ENCODE results near the gene SIGLEC14. TPM values are rescaled to one million over a fixed set of nuclear protein-coding genes. Genes with fewer than 3 reads are reported as not detected.

The SIGLEC14 gene
- total RNA-seq, 4 donors from 2014 or later = 2.2 to 6.0 TPM; not detected in 2

DNA sequence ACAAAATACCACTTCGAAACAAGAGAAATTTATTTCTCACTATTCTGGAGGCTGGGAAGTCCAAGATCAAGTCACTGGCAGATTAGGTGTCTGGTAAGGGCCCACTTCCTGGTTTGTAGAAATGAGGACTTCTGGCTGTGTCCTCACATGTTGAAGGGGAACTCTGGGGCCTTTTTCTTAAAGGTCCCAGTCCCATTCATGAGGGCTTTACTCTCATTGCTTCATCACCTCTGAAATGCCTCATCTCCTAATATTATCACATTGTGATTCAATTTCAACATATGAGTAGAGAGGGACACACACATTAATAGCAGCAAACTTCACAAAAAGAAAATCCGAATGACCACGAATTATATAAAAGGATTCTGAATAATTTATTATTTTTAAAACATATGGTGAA is 21.6 kb upstream of the SIGLEC14 start:
- Histone ChIP-seq H3K36me3 (no peaks in the 10 kb centered on the region), H3K27me3 (peaks cover 40% of the 10 kb centered on the region), H3K4me1 (no peaks in the 10 kb centered on the region), H3K4me3 (no peak overlapping the region), H3K27ac (no peak overlapping the region), H3K9me3 (no peaks in the 10 kb centered on the region)
- TF ChIP-seq, protein P1, sequence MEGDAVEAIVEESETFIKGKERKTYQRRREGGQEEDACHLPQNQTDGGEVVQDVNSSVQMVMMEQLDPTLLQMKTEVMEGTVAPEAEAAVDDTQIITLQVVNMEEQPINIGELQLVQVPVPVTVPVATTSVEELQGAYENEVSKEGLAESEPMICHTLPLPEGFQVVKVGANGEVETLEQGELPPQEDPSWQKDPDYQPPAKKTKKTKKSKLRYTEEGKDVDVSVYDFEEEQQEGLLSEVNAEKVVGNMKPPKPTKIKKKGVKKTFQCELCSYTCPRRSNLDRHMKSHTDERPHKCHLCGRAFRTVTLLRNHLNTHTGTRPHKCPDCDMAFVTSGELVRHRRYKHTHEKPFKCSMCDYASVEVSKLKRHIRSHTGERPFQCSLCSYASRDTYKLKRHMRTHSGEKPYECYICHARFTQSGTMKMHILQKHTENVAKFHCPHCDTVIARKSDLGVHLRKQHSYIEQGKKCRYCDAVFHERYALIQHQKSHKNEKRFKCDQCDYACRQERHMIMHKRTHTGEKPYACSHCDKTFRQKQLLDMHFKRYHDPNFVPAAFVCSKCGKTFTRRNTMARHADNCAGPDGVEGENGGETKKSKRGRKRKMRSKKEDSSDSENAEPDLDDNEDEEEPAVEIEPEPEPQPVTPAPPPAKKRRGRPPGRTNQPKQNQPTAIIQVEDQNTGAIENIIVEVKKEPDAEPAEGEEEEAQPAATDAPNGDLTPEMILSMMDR (IDR thresholded peaks at IDR 0.05) = no peak
- TF ChIP-seq POLR2AphosphoS5 (IDR thresholded peaks at IDR 0.05) = no peak
- TF ChIP-seq POLR2A (IDR thresholded peaks at IDR 0.05) = no peak
- no peak for TF ChIP-seq EP300 (IDR thresholded peaks at IDR 0.05; ENCODE audit: low read depth)
- no peak for DNase-seq
- intact Hi-C loops (cut with DNase I; ENCODE audit: low total_unique reads) = loop anchor here (10.0 kb wide), 1 partner anchor 57 kb away; the partner anchor contains the start of gene HAS1
- in situ Hi-C loops (cut with MboI; ENCODE audit: low pct_ligation_motif_present in 1 of 4, low pct_unique_long_range_greater_than_20kb in 1 of 4, low sequenced_read_pairs in 3 of 4) = loop anchor here in 2 of 4 donors (25.0 kb wide), 2 partner anchors 181 to 206 kb away; partner anchors contain the start of genes CEACAM18 (in 1 of the 2) and SIGLEC8 (in 1 of the 2)
- 0 to 57% methylated on average over 1 to 3 of the region's 3 CpGs for WGBS, 2 donors (ENCODE audit: low coverage in 1 of 2)

DNA sequence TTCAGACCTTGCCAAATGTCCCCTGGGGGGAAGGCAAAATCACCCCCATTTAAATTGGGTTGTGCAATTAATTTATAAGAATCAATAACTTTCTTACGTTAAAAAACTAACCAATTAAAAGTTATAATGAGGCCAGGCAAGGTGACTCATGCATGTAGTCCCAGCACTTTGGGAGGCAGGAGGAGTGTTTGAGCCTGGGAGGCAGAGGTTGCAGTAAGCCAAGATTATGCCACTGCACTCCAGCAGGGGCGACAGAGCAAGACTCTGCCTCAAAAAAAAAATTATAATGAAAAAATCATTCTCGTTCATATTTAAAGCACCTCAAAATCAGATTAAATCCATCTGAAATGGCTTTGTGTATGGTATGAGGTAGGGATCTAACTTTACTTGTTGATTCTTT is 18.4 kb upstream of the SIGLEC14 start:
- Histone ChIP-seq H3K27me3 (peaks cover 31% of the 10 kb centered on the region), H3K9me3 (no peaks in the 10 kb centered on the region), H3K4me1 (no peaks in the 10 kb centered on the region), H3K27ac (no peak overlapping the region), H3K36me3 (no peaks in the 10 kb centered on the region), H3K4me3 (no peak overlapping the region)
- in situ Hi-C loops (cut with MboI; ENCODE audit: low pct_ligation_motif_present in 1 of 4, low pct_unique_long_range_greater_than_20kb in 1 of 4, low sequenced_read_pairs in 3 of 4) = loop anchor here in 2 of 4 donors (25.0 kb wide), 2 partner anchors 178 to 203 kb away; partner anchors contain the start of genes CEACAM18 (in 1 of the 2) and SIGLEC8 (in 1 of the 2)
- WGBS, 2 donors (ENCODE audit: low coverage in 1 of 2) = 66 to 70% methylated on average over 3 of the region's 3 CpGs
- intact Hi-C loops (cut with DNase I; ENCODE audit: low total_unique reads) = loop anchor here (10.0 kb wide), 1 partner anchor 60 kb away; the partner anchor contains the start of gene HAS1
- DNase-seq = no peak
- TF ChIP-seq POLR2AphosphoS5 (IDR thresholded peaks at IDR 0.05) = no peak
- no peak for TF ChIP-seq POLR2A (IDR thresholded peaks at IDR 0.05)
- no peak for TF ChIP-seq EP300 (IDR thresholded peaks at IDR 0.05; ENCODE audit: low read depth)
- TF ChIP-seq, protein P1 (IDR thresholded peaks at IDR 0.05) = no peak

DNA sequence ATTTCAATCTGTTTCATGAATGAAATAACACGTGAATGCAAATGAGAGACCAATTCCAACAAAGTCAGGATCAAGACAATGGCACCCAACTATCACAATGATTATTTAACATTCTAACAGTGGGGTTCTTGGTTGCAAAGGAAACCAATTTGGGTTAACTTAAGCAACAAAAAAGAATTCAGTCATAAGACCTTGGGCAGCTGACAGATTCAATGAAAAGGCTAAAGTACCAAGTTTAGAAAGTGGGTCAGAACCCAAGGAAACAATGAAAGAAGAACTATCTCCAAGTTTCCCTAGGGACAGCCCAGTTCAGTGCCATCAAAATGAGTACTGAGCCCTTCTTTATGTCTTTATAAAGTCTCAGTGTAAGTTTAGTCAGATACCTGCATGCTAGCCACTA is 17.5 kb upstream of the SIGLEC14 start:
- intact Hi-C loops (cut with DNase I; ENCODE audit: low total_unique reads) = loop anchor here (10.0 kb wide), 1 partner anchor 61 kb away; the partner anchor contains the start of gene HAS1
- no peaks in the 10 kb centered on the region for H3K9me3 ChIP-seq
- no peak for DNase-seq
- no peak overlapping the region for H3K4me3 ChIP-seq
- no peak for TF ChIP-seq POLR2AphosphoS5 (IDR thresholded peaks at IDR 0.05)
- TF ChIP-seq, protein P1 (IDR thresholded peaks at IDR 0.05) = no peak
- no peak for TF ChIP-seq POLR2A (IDR thresholded peaks at IDR 0.05)
- no peak for TF ChIP-seq EP300 (IDR thresholded peaks at IDR 0.05; ENCODE audit: low read depth)
- in situ Hi-C loops (cut with MboI; ENCODE audit: low pct_ligation_motif_present in 1 of 4, low pct_unique_long_range_greater_than_20kb in 1 of 4, low sequenced_read_pairs in 3 of 4) = loop anchor here in 2 of 4 donors (25.0 kb wide), 2 partner anchors 177 to 202 kb away; partner anchors contain the start of genes CEACAM18 (in 1 of the 2) and SIGLEC8 (in 1 of the 2)
- no peak overlapping the region for H3K27ac ChIP-seq
- H3K4me1 ChIP-seq = no peaks in the 10 kb centered on the region
- WGBS, 2 donors (ENCODE audit: low coverage in 1 of 2) = 27 to 38% methylated on average over 1 of the region's 1 CpG
- H3K36me3 ChIP-seq = no peaks in the 10 kb centered on the region
- H3K27me3 ChIP-seq = peaks cover 31% of the 10 kb centered on the region

DNA sequence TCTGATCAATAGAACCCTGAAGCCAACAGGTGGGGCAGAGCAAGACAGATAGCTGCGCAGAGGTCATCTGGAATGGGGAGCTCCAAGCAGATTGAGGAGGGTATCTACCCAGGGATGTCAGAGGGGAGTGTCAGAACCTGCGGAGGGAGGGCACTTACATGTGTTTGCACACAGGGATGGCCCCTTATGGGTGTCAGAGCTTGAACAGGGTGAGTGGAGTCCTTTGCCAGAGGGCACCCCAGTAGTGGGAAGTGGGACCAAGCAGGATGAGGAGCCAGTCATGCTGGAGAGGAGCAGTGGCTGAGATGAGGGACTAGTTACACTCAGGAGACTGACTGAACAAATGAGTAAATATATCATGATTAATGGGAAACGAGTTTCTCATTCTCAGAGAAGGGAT is 17.0 kb upstream of the SIGLEC14 start:
- H3K27me3 ChIP-seq = peaks cover 31% of the 10 kb centered on the region
- no peaks in the 10 kb centered on the region for H3K9me3 ChIP-seq
- TF ChIP-seq, protein P1 (IDR thresholded peaks at IDR 0.05) = no peak
- TF ChIP-seq POLR2A (IDR thresholded peaks at IDR 0.05) (no peak), POLR2AphosphoS5 (IDR thresholded peaks at IDR 0.05) (no peak)
- DNase-seq = no peak
- intact Hi-C loops (cut with DNase I; ENCODE audit: low total_unique reads) (loop anchor here (10.0 kb wide), 1 partner anchor 61 kb away; the partner anchor contains the start of gene HAS1), in situ Hi-C loops (cut with MboI; ENCODE audit: low pct_ligation_motif_present in 1 of 4, low pct_unique_long_range_greater_than_20kb in 1 of 4, low sequenced_read_pairs in 3 of 4) (loop anchor here in 2 of 4 donors (25.0 kb wide), 2 partner anchors 176 to 201 kb away; partner anchors contain the start of genes CEACAM18 (in 1 of the 2) and SIGLEC8 (in 1 of the 2))
- no peak overlapping the region for H3K27ac ChIP-seq
- H3K4me3 ChIP-seq = no peak overlapping the region
- H3K4me1 ChIP-seq = no peaks in the 10 kb centered on the region
- WGBS, 2 donors (ENCODE audit: low coverage in 1 of 2) = 23 to 55% methylated on average over 2 to 3 of the region's 3 CpGs
- H3K36me3 ChIP-seq = no peaks in the 10 kb centered on the region
